Loucy (cell line): Measurements from ENCODE around the gene MACROH2A2.

Experiments used
- H2AFZ ChIP-seq: fragments of 200-600 bp; sonication (generic); 2 replicates; pipeline ENCODE4 v1.6.0; 2016; ENCODE audit warnings: antibody characterized with exemption, mild to moderate bottlenecking, low read length, moderate library complexity
- H3F3A ChIP-seq: fragments of 200-600 bp; 2 replicates; pipeline ENCODE4 v1.6.0; 2016; ENCODE audit warnings: antibody characterized with exemption, low read depth, mild to moderate bottlenecking
- H3K27me3 ChIP-seq: fragments of 200-600 bp; sonication (generic); 2 replicates; pipeline ENCODE4 v1.6.1; 2014; ENCODE audit warnings: low read length, mild to moderate bottlenecking; ENCODE audit not compliant: insufficient read depth, poor library complexity, severe bottlenecking
- H3K36me3 ChIP-seq: fragments of 200-600 bp; sonication (generic); 2 replicates; pipeline ENCODE4 v1.6.1; 2016; ENCODE audit warnings: low read length; ENCODE audit not compliant: insufficient read depth
- H3K4me1 ChIP-seq: fragments of 200-600 bp; sonication (generic); 2 replicates; pipeline ENCODE4 v1.5.1; 2014; ENCODE audit warnings: low read length, mild to moderate bottlenecking; ENCODE audit not compliant: insufficient read depth, poor library complexity, severe bottlenecking
- H3K4me2 ChIP-seq: fragments of 200-600 bp; sonication (generic); 2 replicates; pipeline ENCODE4 v1.6.0; 2014; ENCODE audit warnings: antibody characterized with exemption, low read length, low read depth, mild to moderate bottlenecking; ENCODE audit not compliant: poor library complexity, severe bottlenecking
- H3K4me3 ChIP-seq: fragments of 200-600 bp; sonication (generic); 2 replicates; pipeline ENCODE4 v1.5.1; 2014; ENCODE audit warnings: low read length, mild to moderate bottlenecking, mixed read lengths; ENCODE audit not compliant: poor library complexity, severe bottlenecking
- H3K79me2 ChIP-seq: fragments of 200-600 bp; sonication (generic); 2 replicates; pipeline ENCODE4 v1.6.1; 2014; ENCODE audit warnings: low read length; ENCODE audit not compliant: insufficient read depth
- H3K9ac ChIP-seq: fragments of 200-600 bp; sonication (generic); 2 replicates; pipeline ENCODE4 v1.6.0; 2014; ENCODE audit warnings: mild to moderate bottlenecking, low read depth, low read length, moderate library complexity; ENCODE audit not compliant: poor library complexity, severe bottlenecking
- H3K9me2 ChIP-seq: fragments of 200-600 bp; sonication (generic); replicated peaks from 2 replicates; pipeline ENCODE4 v1.6.1; 2016; ENCODE audit warnings: low read depth, low read length, mixed read lengths
- H3K9me3 ChIP-seq: fragments of 200-600 bp; sonication (generic); 2 replicates; pipeline ENCODE4 v1.6.1; 2014; ENCODE audit warnings: mild to moderate bottlenecking, antibody characterized with exemption, low read length, low read depth; ENCODE audit not compliant: insufficient read depth
- H4K20me1 ChIP-seq: fragments of 200-600 bp; sonication (generic); 2 replicates; pipeline ENCODE4 v1.6.0; 2014; ENCODE audit warnings: antibody characterized with exemption, low read length, mild to moderate bottlenecking; ENCODE audit not compliant: insufficient read depth, poor library complexity, severe bottlenecking
- EZH2phosphoT487 ChIP-seq: fragments of 200-600 bp; IDR thresholded peaks from 2 replicates; pipeline ENCODE4 v1.6.1; 2018; ENCODE audit warnings: antibody characterized with exemption, mild to moderate bottlenecking, moderate library complexity, borderline replicate concordance
- TF ChIP-seq, protein P1 (sequence below): fragments of 200-600 bp; sonication (generic); conservative IDR thresholded peaks from 2 replicates; pipeline ENCODE4 v1.5.1; 2014; ENCODE audit warnings: mild to moderate bottlenecking, antibody characterized with exemption, low read length

Gene MACROH2A2

DNA sequence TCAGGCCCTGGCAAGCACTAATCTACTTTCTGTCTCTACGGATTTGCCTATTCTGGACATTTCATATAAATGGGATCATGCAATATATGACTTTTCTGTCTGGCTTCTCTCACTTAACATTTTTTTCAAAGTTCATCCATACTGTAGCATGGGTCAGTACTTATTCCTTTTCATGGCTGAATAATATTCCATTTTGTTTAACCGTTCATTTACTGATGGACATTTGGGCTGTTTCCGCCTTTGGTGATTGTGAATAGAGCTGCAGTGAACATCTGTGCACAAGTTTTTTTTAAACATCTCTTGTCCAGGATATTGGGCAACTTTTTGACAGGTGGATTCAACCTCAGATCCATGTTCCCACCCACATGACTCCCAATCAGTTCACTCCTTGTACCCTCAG is 49.0 kb downstream of the MACROH2A2 start:
- no peaks in the 10 kb centered on the region for H3K79me2 ChIP-seq
- no peaks in the 10 kb centered on the region for H4K20me1 ChIP-seq
- no peaks in the 10 kb centered on the region for H3K27me3 ChIP-seq
- H3K4me3 ChIP-seq = no peak overlapping the region
- H2AFZ ChIP-seq = no peak overlapping the region
- TF ChIP-seq, protein P1, sequence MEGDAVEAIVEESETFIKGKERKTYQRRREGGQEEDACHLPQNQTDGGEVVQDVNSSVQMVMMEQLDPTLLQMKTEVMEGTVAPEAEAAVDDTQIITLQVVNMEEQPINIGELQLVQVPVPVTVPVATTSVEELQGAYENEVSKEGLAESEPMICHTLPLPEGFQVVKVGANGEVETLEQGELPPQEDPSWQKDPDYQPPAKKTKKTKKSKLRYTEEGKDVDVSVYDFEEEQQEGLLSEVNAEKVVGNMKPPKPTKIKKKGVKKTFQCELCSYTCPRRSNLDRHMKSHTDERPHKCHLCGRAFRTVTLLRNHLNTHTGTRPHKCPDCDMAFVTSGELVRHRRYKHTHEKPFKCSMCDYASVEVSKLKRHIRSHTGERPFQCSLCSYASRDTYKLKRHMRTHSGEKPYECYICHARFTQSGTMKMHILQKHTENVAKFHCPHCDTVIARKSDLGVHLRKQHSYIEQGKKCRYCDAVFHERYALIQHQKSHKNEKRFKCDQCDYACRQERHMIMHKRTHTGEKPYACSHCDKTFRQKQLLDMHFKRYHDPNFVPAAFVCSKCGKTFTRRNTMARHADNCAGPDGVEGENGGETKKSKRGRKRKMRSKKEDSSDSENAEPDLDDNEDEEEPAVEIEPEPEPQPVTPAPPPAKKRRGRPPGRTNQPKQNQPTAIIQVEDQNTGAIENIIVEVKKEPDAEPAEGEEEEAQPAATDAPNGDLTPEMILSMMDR = no peak
- TF ChIP-seq EZH2phosphoT487 = no peak
- peaks cover 6% of the 10 kb centered on the region; the same call in 1 of the 2 replicates for H3K36me3 ChIP-seq
- H3K4me1 ChIP-seq = peaks cover 2% of the 10 kb centered on the region
- H3K9me3 ChIP-seq = no peaks in the 10 kb centered on the region
- H3K9ac ChIP-seq = no peak overlapping the region
- no peaks in the 10 kb centered on the region for H3F3A ChIP-seq
- no peaks in the 10 kb centered on the region for H3K9me2 ChIP-seq
- no peak overlapping the region for H3K4me2 ChIP-seq

DNA sequence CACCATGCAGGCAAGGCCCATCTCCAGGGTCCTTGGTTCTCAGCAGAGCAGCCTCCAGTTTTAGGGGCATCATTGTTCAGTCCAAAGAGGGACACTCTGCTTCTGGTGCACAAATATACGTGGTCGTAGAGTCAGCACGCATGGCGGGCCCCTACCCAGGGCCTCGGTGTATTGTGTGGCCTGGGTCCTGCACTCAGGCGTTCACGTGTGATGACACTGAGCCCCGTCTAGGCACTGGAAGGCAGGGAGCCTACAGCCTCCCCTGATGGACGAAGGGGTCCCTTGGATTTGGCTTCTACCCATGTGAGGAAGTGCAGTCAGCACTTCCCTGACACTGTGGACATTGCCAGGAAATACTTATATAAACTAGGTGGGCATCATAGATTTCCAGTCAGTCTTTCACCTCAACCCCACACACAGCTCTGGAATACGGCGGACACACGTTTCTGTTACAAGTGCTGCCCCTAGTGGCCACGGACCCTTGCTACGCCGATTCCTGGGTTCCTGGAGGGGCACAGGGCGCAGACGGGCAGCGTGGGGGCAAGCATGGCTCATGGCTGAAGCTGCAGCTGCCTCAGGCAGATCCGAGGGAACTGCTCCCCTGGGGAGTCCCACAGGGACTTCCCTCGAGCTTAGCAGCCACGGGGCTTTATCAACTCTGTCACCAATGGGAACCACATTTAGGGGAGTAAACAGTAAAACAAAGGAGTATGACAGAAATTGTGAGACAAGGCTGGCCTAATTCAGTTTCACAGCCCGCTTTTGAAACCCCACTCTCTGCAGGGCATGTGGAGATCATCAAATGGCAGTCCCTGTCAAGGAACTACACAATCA is 54.5 kb downstream of the MACROH2A2 start:
- Histone ChIP-seq H3K79me2 (no peaks in the 10 kb centered on the region), H4K20me1 (no peaks in the 10 kb centered on the region), H3K4me3 (no peak overlapping the region), H3F3A (no peaks in the 10 kb centered on the region), H3K4me2 (no peak overlapping the region), H3K9me2 (no peaks in the 10 kb centered on the region), H3K4me1 (no peaks in the 10 kb centered on the region), H3K27me3 (no peaks in the 10 kb centered on the region), H3K9ac (no peak overlapping the region), H3K36me3 (peaks cover 5% of the 10 kb centered on the region; the same call in 1 of the 2 replicates), H3K9me3 (no peaks in the 10 kb centered on the region), H2AFZ (no peak overlapping the region)
- TF ChIP-seq EZH2phosphoT487 = no peak
- TF ChIP-seq, protein P1 = peak; percentile 64

DNA sequence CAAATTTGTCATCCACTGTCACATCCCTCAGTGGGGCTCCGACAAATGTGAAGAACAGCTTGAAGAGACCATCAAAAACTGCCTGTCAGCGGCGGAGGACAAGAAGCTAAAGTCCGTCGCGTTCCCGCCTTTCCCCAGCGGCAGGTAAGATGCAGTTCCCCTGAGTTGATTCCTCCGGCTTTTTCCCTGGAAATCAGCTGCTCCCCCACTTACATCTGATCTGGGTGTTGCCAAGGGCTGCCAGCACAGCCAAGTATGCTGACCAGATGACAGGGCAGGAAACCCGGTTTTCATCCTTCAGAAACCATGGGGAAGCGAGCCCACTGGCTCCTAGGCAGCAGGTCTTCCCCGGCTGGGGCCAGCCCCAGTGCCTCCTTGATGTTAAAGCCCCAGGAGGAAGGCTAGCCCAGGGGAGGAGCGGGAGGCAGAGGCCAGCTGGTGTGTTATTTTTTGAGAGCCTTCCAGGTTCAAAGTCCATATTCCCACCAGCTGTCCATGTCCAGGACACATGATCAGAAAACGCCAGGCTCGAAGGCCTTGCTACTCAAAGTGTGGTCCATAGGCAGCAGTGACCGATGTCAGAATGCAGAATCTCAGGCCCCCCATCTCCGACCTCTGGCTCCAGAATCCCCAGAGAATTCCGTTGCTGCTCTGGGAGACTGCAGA is 56.6 kb downstream of the MACROH2A2 start:
- Histone ChIP-seq H3K4me1 (no peaks in the 10 kb centered on the region), H2AFZ (no peak overlapping the region), H3K9ac (no peak overlapping the region), H3K9me3 (no peaks in the 10 kb centered on the region), H3K4me2 (no peak overlapping the region), H3K4me3 (no peak overlapping the region), H3F3A (no peaks in the 10 kb centered on the region), H3K27me3 (no peaks in the 10 kb centered on the region), H3K36me3 (peaks cover 5% of the 10 kb centered on the region; the same call in 1 of the 2 replicates), H3K9me2 (no peaks in the 10 kb centered on the region), H4K20me1 (no peaks in the 10 kb centered on the region), H3K79me2 (no peaks in the 10 kb centered on the region)
- no peak for TF ChIP-seq EZH2phosphoT487
- TF ChIP-seq, protein P1 = no peak
